HEK293 (cell line): ENCODE data around the gene PTPRN2.

Experiments used
- CTCF ChIA-PET: fragments of 350-600 bp; formaldehyde crosslinking; extraction: SDS; loops from one replicate; lab custom pipeline; 2021; ENCODE audit warnings: antibody characterized with exemption; lab: Yijun Ruan, JAX
- POLR2A ChIA-PET: fragments of 300-600 bp; formaldehyde crosslinking; extraction: SDS; loops from one replicate; lab custom pipeline; 2020; ENCODE audit warnings: antibody characterized with exemption, inconsistent platforms; lab: Yijun Ruan, JAX
- H3K27ac ChIP-seq: fragments of 200-500 bp; sonication (Bioruptor generic); 2 replicates; pipeline ENCODE4 v1.5.1; 2014; ENCODE audit warnings: low read depth, low read length, control low read depth, inconsistent platforms; ENCODE audit errors: extremely low read depth
- H3K36me3 ChIP-seq, 2 experiments: fragments of 200-500 bp in 1 of 2; sonication (Bioruptor generic) in 1 of 2; 1 replicate in 1 of 2; 2 replicates in 1 of 2; pipeline ENCODE4 v1.5.1; 2014 to 2017; ENCODE audit warnings: inconsistent platforms in 2 of 2, low read length in 2 of 2; ENCODE audit not compliant: control insufficient read depth in 2 of 2, insufficient read depth in 1 of 2
- H3K4me1 ChIP-seq: fragments of 200-500 bp; sonication (Bioruptor generic); 2 replicates; pipeline ENCODE4 v1.5.1; 2014; ENCODE audit warnings: mild to moderate bottlenecking, low read length, inconsistent platforms; ENCODE audit not compliant: control insufficient read depth, insufficient read depth
- H3K4me3 ChIP-seq: 2 replicates; pipeline ENCODE4 v1.5.1; 2011; ENCODE audit warnings: low read depth, mild to moderate bottlenecking, control low read depth, low read length, moderate library complexity
- H3K9me3 ChIP-seq: fragments of 200-500 bp; sonication (Bioruptor generic); 2 replicates; pipeline ENCODE4 v1.5.1; 2014; ENCODE audit warnings: low read depth, low read length, inconsistent platforms; ENCODE audit not compliant: control insufficient read depth, insufficient read depth
- EGR2 ChIP-seq: fragments of 450-650 bp; formaldehyde crosslinking; IDR thresholded peaks from 2 replicates; pipeline ENCODE4 v1.5.1; 2016; ENCODE audit warnings: low read depth, missing biosample characterization, missing genetic modification characterization
- SETDB1 ChIP-seq: IDR thresholded peaks from one replicate; pipeline ENCODE4 v1.6.1; 2017; ENCODE audit warnings: mild to moderate bottlenecking, low read length, moderate library complexity, mixed read lengths; ENCODE audit not compliant: insufficient read length
- SP2 ChIP-seq: fragments of 450-650 bp; formaldehyde crosslinking; IDR thresholded peaks from 2 replicates; pipeline ENCODE4 v1.5.1; 2016; ENCODE audit warnings: missing biosample characterization, missing genetic modification characterization
- SP7 ChIP-seq: fragments of 450-650 bp; formaldehyde crosslinking; IDR thresholded peaks from 2 replicates; pipeline ENCODE4 v1.5.1; 2016; ENCODE audit warnings: missing biosample characterization, missing genetic modification characterization
- TRIM28 ChIP-seq: IDR thresholded peaks from 2 replicates; pipeline ENCODE4 v1.6.1; 2011; ENCODE audit warnings: low read length, control low read depth, borderline replicate concordance
- WT1 ChIP-seq: fragments of 450-650 bp; formaldehyde crosslinking; IDR thresholded peaks from 2 replicates; pipeline ENCODE4 v1.5.1; 2016; ENCODE audit warnings: missing biosample characterization, missing genetic modification characterization
- ZFHX2 ChIP-seq: fragments of 450-650 bp; formaldehyde crosslinking; conservative IDR thresholded peaks from 2 replicates; pipeline ENCODE4 v1.5.1; 2016; ENCODE audit warnings: missing biosample characterization, missing genetic modification characterization
- ZFP41 ChIP-seq: fragments of 450-650 bp; formaldehyde crosslinking; IDR thresholded peaks from 2 replicates; pipeline ENCODE4 v1.5.1; 2016; ENCODE audit warnings: missing biosample characterization, missing genetic modification characterization, borderline replicate concordance
- ZFP69B ChIP-seq: fragments of 450-650 bp; formaldehyde crosslinking; IDR thresholded peaks from 2 replicates; pipeline ENCODE4 v1.5.1; 2016; ENCODE audit warnings: missing biosample characterization, missing genetic modification characterization
- ZNF10 ChIP-seq: fragments of 450-650 bp; formaldehyde crosslinking; IDR thresholded peaks from 2 replicates; pipeline ENCODE4 v1.5.1; 2017; ENCODE audit warnings: missing biosample characterization, missing genetic modification characterization
- ZNF16 ChIP-seq: fragments of 450-650 bp; formaldehyde crosslinking; IDR thresholded peaks from 2 replicates; pipeline ENCODE4 v1.5.1; 2016; ENCODE audit warnings: low read depth, missing biosample characterization, missing genetic modification characterization
- ZNF2 ChIP-seq: fragments of 450-650 bp; formaldehyde crosslinking; IDR thresholded peaks from 2 replicates; pipeline ENCODE4 v1.5.1; 2016; ENCODE audit warnings: missing biosample characterization, missing genetic modification characterization
- ZNF211 ChIP-seq: fragments of 450-650 bp; formaldehyde crosslinking; IDR thresholded peaks from 2 replicates; pipeline ENCODE4 v1.5.1; 2016; ENCODE audit warnings: low read depth, missing biosample characterization, missing genetic modification characterization
- ZNF239 ChIP-seq: fragments of 450-650 bp; formaldehyde crosslinking; IDR thresholded peaks from 2 replicates; pipeline ENCODE4 v1.5.1; 2016; ENCODE audit warnings: missing biosample characterization, missing genetic modification characterization
- ZNF274 ChIP-seq, 2 experiments: fragments of 200-500 bp in 1 of 2; fragments of 450-650 bp in 1 of 2; sonication (Bioruptor generic) in 1 of 2; formaldehyde crosslinking in 1 of 2; IDR thresholded peaks; 2 replicates each; pipeline versions ENCODE4 v1.5.1 to v1.6.1; 2014 to 2016; ENCODE audit warnings: borderline replicate concordance in 1 of 2, inconsistent platforms in 1 of 2, low read length in 1 of 2, missing biosample characterization in 1 of 2, missing genetic modification characterization in 1 of 2
- ZNF324 ChIP-seq: fragments of 450-650 bp; formaldehyde crosslinking; IDR thresholded peaks from 2 replicates; pipeline ENCODE4 v1.5.1; 2016; ENCODE audit warnings: missing biosample characterization, missing genetic modification characterization
- ZNF341 ChIP-seq: fragments of 450-650 bp; formaldehyde crosslinking; IDR thresholded peaks from 2 replicates; pipeline ENCODE4; 2016; ENCODE audit warnings: low read depth, missing biosample characterization, missing genetic modification characterization
- ZNF571 ChIP-seq: fragments of 450-650 bp; formaldehyde crosslinking; IDR thresholded peaks from 2 replicates; pipeline ENCODE4 v1.5.0; 2017; ENCODE audit warnings: missing biosample characterization, missing genetic modification characterization
- ZNF645 ChIP-seq: fragments of 450-650 bp; formaldehyde crosslinking; IDR thresholded peaks from 2 replicates; pipeline ENCODE4; 2016; ENCODE audit warnings: missing biosample characterization, missing genetic modification characterization
- ZNF660 ChIP-seq: fragments of 450-650 bp; IDR thresholded peaks from 2 replicates; pipeline ENCODE4 v1.5.1; 2018; ENCODE audit warnings: missing biosample characterization, mild to moderate bottlenecking, missing genetic modification characterization
- ZNF704 ChIP-seq: fragments of 450-650 bp; formaldehyde crosslinking; IDR thresholded peaks from 2 replicates; pipeline ENCODE4 v1.5.1; 2016; ENCODE audit warnings: missing biosample characterization, missing genetic modification characterization
- ZNF747 ChIP-seq: fragments of 450-650 bp; formaldehyde crosslinking; IDR thresholded peaks from 2 replicates; pipeline ENCODE4 v1.5.1; 2016; ENCODE audit warnings: missing biosample characterization, missing genetic modification characterization
- ZNF768 ChIP-seq: fragments of 450-650 bp; formaldehyde crosslinking; IDR thresholded peaks from 2 replicates; pipeline ENCODE4 v1.5.1; 2018; ENCODE audit warnings: missing biosample characterization, mild to moderate bottlenecking, missing genetic modification characterization
- ZNF777 ChIP-seq: fragments of 450-650 bp; formaldehyde crosslinking; IDR thresholded peaks from 2 replicates; pipeline ENCODE4 v1.5.1; 2017; ENCODE audit warnings: missing biosample characterization, missing genetic modification characterization, borderline replicate concordance
- ZNF785 ChIP-seq: fragments of 450-650 bp; formaldehyde crosslinking; IDR thresholded peaks from 2 replicates; pipeline ENCODE4 v1.5.1; 2016; ENCODE audit warnings: missing biosample characterization, missing genetic modification characterization
- ZNF792 ChIP-seq: fragments of 450-650 bp; formaldehyde crosslinking; IDR thresholded peaks from 2 replicates; pipeline ENCODE4 v1.5.1; 2016; ENCODE audit warnings: missing biosample characterization, missing genetic modification characterization

The PTPRN2 gene

GRCh38 chr7:158415316-158415715 lies 172.3 kb downstream of the PTPRN2 start:
- H3K4me3 ChIP-seq, result no peak overlapping the region
- TF ChIP-seq EGR2 (tag by site-specific recombination) (no peak), ZFP69B (no peak), ZNF211 (tag by site-specific recombination) (no peak), SETDB1 (no peak), ZNF324 (tag by site-specific recombination) (no peak), ZNF704 (tag by site-specific recombination) (no peak)
- TF ChIP-seq, all 188 proteins: peak for 0
- Histone ChIP-seq H3K36me3 (no peaks in the 10 kb centered on the region), H3K4me1 (no peaks in the 10 kb centered on the region), H3K9me3 (no peaks in the 10 kb centered on the region), H3K27ac (no peak overlapping the region)
- ChIA-PET POLR2A (interaction anchor here (0.9 kb wide), 1 partner anchor 17 kb away, joined by 5 read pairs; no protein-coding TSS in a partner anchor), CTCF (interaction anchor here (0.5 to 0.6 kb wide), 2 partner anchors 9 to 466 kb away, joined by 3 to 5 read pairs; no protein-coding TSS in a partner anchor)

GRCh38 chr7:158414486-158414961 lies 173.1 kb downstream of the PTPRN2 start:
- Histone ChIP-seq H3K27ac (no peak overlapping the region), H3K36me3 (no peaks in the 10 kb centered on the region), H3K4me3 (no peak overlapping the region), H3K4me1 (no peaks in the 10 kb centered on the region), H3K9me3 (no peaks in the 10 kb centered on the region)
- ChIA-PET POLR2A (interaction anchor here (0.9 kb wide), 1 partner anchor 18 kb away, joined by 5 read pairs; no protein-coding TSS in a partner anchor), CTCF (interaction anchor here (0.5 kb wide), 1 partner anchor 8 kb away, joined by 5 read pairs; no protein-coding TSS in a partner anchor)
- TF ChIP-seq ZFHX2 (tag by site-specific recombination) (peak; percentile 28), ZNF274 (IDR thresholded peaks at IDR 0.05; ENCODE audit: low read length) (no peak), ZNF274 (tag by site-specific recombination; IDR thresholded peaks at IDR 0.05; ENCODE audit: borderline replicate concordance) (no peak)

- Histone ChIP-seq H3K4me3 (no peak overlapping the region), H3K9me3 (no peaks in the 10 kb centered on the region), H3K4me1 (no peaks in the 10 kb centered on the region), H3K36me3 (no peaks in the 10 kb centered on the region), H3K27ac (no peak overlapping the region)
- CTCF ChIA-PET, result no interaction called here
- POLR2A ChIA-PET, result no interaction called here
- no peak for TF ChIP-seq ZNF10 (tag by site-specific recombination)
- no peak for TF ChIP-seq TRIM28
- no peak for TF ChIP-seq ZNF660 (tag by site-specific recombination)
- no peak for TF ChIP-seq ZNF239
- TF ChIP-seq ZNF211 (tag by site-specific recombination), result no peak
- TF ChIP-seq WT1, result no peak
- TF ChIP-seq ZNF785 (tag by site-specific recombination), result no peak
- TF ChIP-seq ZFP41 (tag by site-specific recombination), result no peak
- TF ChIP-seq ZNF16 (tag by site-specific recombination), result no peak
- TF ChIP-seq SP7 (tag by site-specific recombination), result no peak
- TF ChIP-seq ZNF747 (tag by site-specific recombination), result no peak
- no peak for TF ChIP-seq ZNF341
- no peak for TF ChIP-seq ZNF571 (tag by site-specific recombination)
- TF ChIP-seq ZNF645 (tag by site-specific recombination), result no peak
- no peak for TF ChIP-seq ZNF792
- no peak for TF ChIP-seq ZNF768
- no peak for TF ChIP-seq SP2 (tag by site-specific recombination)
- TF ChIP-seq ZNF2, result no peak
- no peak for TF ChIP-seq ZNF777 (tag by site-specific recombination)
These were observed 173.6 kb downstream of the PTPRN2 start for GRCh38 chr7:158414002-158414401.
